H7 (cell line): Measurements from ENCODE around the gene NEUROD2. TPM values are rescaled to one million over a fixed set of nuclear protein-coding genes. Genes with fewer than 3 reads are reported as not detected.
A peak's percentile ranks its signal among the peaks of the same experiment; 100 is the strongest.

ENCODE experiments used
- DNase-seq: peaks from one replicate; pipeline ENCODE4 v3.0.0; 2012
- H3K27me3 ChIP-seq: 2 replicates; pipeline ENCODE4 v1.6.0; 2011; ENCODE audit warnings: mild to moderate bottlenecking, low read length; ENCODE audit not compliant: control insufficient read depth, insufficient read depth
- H3K36me3 ChIP-seq: replicated peaks from 2 replicates; pipeline ENCODE4 v1.5.1; 2011; ENCODE audit warnings: low read length; ENCODE audit not compliant: control insufficient read depth, insufficient read depth
- H3K4me3 ChIP-seq: 2 replicates; pipeline ENCODE4 v1.5.1; 2011; ENCODE audit warnings: low read depth, mild to moderate bottlenecking, control low read depth, low read length, moderate library complexity; ENCODE audit not compliant: insufficient read depth
- total RNA-seq: library from RNA; depleted of rRNA; stranded (reverse); fragments of >200 nt; shearing (Covaris generic); gene quantifications from 2 replicates; pipeline ENCODE4 v1.2.3, GENCODE V29; 2014; rRNA removed

NEUROD2 gene
- total RNA-seq, 1 experiment from 2014 or later = not detected

DNA sequence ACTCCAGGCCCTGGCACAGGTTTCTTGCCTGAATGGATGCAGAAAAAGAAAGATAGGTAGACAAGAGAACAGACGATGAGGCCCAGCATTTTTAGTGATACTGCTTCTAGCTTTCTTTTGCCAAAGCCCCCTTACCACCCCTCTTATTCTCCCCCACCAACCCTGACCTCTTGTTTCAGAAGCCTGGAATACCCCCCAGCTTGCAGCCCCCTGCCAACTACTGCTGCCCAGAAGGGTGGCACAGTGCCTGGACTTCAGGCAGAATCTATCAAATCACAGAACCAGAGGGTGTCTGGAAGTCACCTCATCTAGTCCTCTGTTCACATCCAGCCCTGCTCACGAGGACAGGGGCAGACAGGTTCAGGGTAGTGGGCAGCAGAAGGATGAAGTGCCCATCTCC lies 35.6 kb downstream of the NEUROD2 start:
- Histone ChIP-seq H3K27me3 (peaks cover 4% of the 10 kb centered on the region), H3K4me3 (no peak overlapping the region), H3K36me3 (no peaks in the 10 kb centered on the region; the same call in 1 of the 2 replicates)
- DNase-seq = no peak

DNA sequence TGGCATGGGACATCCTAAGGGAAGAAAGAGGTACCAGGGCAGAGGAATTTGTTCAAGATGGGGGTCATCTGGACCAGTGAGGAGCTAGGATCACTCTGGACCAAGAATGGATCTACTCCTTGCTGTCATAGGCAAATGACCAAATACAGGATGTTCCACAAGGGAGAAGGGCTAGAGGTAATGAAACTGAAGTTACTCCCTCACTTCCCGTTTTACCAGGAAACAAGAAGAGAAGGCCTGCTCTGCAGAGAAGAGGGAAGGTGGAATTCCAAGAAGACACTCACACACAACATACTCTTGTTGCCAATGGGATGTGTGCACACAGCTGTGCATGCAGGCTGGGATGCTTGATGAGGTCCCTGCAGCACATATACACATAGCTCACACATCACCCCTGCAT lies 38.6 kb downstream of the NEUROD2 start:
- no peak for DNase-seq
- Histone ChIP-seq H3K4me3 (no peak overlapping the region), H3K27me3 (no peaks in the 10 kb centered on the region; the same call in 1 of the 2 replicates), H3K36me3 (no peaks in the 10 kb centered on the region; the same call in 1 of the 2 replicates)

- no peak overlapping the region for H3K4me3 ChIP-seq
- no peaks in the 10 kb centered on the region; the same call in 1 of the 2 replicates for H3K36me3 ChIP-seq
- no peaks in the 10 kb centered on the region for H3K27me3 ChIP-seq
- DNase-seq = no peak
Measured at GRCh38 chr17:39568702-39569101, 39.0 kb downstream of the NEUROD2 start.

DNA sequence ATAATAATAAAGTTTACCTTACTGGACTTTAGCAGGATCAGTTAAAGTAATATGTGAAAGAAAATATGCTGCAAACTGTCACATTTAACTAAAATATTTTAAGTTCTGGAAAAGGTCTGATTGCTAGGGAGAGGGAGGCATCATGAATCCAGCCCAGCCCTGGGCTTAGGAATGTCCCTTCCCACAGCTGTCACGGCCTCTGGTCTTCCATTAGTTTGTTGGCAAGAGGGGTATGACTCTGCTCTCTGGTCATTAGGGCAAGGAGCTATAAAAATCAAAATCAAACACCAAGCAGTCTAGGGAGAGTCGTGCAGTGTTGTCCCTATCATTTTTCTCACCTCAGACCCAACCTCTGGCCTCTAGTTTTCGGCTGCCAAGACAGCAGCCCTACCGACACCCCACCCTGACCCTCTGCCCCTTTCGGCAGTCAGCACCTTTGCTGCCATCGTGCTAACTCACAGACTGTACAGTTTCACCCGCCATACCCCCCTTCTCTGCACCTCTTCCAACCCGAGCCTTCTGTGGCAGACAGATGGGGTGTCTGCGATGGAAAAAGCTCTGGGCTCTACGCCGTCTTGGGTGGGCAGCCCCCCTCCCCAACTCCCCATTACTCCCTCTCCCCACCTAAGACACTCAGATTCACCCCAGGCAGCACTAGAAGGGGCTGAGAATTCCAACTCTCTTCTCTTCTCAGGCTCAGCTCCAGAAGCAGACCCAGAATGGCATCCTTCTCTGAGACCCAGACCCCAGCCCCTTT lies 41.4 kb downstream of the NEUROD2 start:
- DNase-seq = no peak
- H3K27me3 ChIP-seq = no peaks in the 10 kb centered on the region
- H3K36me3 ChIP-seq = no peaks in the 10 kb centered on the region; the same call in 1 of the 2 replicates
- no peak overlapping the region for H3K4me3 ChIP-seq

DNA sequence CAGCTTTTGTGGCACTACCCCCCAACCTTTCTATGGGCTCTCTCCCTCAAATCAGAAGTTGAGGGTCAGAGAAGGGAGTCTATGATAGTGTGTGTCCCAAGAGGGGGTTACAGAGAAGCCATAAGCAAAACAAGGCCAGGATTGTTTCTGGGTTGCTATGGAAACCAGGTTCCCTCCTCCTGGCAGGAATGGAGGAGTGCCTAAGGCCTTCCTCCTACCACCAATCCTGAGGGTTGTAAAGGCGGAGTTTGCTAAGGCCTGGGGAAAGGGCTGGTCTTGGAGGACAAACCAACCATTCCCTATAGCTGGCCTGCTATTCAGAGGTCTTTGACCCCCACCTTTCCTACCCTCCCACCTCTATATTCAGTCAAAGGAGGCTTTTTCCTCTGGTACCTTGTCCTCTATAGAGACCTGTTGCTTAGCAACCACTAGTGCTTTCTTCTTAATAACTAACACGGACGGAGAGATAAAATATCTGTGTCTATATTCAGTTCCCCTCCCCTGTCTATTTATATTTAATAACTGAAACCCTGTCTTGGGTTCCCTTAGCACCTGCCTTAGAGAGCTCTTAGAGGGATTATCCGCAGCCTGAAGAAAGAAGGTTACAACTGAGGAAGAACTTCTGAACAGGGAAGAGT lies 43.4 kb downstream of the NEUROD2 start:
- Histone ChIP-seq H3K27me3 (no peaks in the 10 kb centered on the region), H3K4me3 (no peak overlapping the region), H3K36me3 (no peaks in the 10 kb centered on the region; the same call in 1 of the 2 replicates)
- DNase-seq = peak; percentile 91

- Histone ChIP-seq H3K36me3 (no peaks in the 10 kb centered on the region), H3K27me3 (no peaks in the 10 kb centered on the region), H3K4me3 (no peak overlapping the region)
- DNase-seq = peak; percentile 68
Measured at GRCh38 chr17:39563476-39563875, 44.2 kb downstream of the NEUROD2 start.

DNA sequence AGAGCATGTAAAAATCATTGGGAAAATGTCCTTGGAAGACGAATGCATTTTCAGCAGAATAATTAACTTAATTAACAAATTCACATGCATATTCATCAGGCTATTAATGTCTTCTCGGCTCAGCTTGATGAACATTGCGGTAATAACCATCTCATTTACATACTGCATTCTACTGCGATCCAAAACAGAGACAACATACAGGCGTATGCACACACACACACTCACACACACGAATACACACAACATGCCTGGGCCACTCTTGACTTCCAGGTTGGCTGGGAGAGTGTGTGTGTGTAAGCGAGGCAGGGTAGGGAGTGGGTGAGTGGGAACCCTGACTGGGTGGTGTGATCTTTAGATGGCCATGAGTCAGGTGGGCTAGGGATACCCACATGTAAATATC lies 44.7 kb downstream of the NEUROD2 start:
- no peak overlapping the region for H3K4me3 ChIP-seq
- no peaks in the 10 kb centered on the region for H3K27me3 ChIP-seq
- H3K36me3 ChIP-seq = no peaks in the 10 kb centered on the region
- no peak for DNase-seq

- H3K36me3 ChIP-seq = no peaks in the 10 kb centered on the region
- no peak for DNase-seq
Measured at GRCh38 chr17:39562395-39562794, 45.3 kb downstream of the NEUROD2 start.

GRCh38 chr17:39556423-39556822 lies 51.3 kb downstream of the NEUROD2 start:
- Histone ChIP-seq H3K27me3 (no peaks in the 10 kb centered on the region), H3K4me3 (no peak overlapping the region), H3K36me3 (no peaks in the 10 kb centered on the region; the same call in 1 of the 2 replicates)
- no peak for DNase-seq

More at GRCh38 chr17:39562395-39562794, 45.3 kb downstream of the NEUROD2 start:
- H3K27me3 ChIP-seq = no peaks in the 10 kb centered on the region
- H3K4me3 ChIP-seq = no peak overlapping the region

- Histone ChIP-seq H3K4me3 (no peak overlapping the region), H3K27me3 (no peaks in the 10 kb centered on the region), H3K36me3 (no peaks in the 10 kb centered on the region; the same call in 1 of the 2 replicates)
- DNase-seq = peak; percentile 59
Measured at GRCh38 chr17:39555368-39555767, 52.4 kb downstream of the NEUROD2 start.

Other genes starting within 250 kb of the NEUROD2 start
- 5.7 and 7.7 TPM in 2 replicates for gene FBXL20, start 206.3 kb downstream of the NEUROD2 start, total RNA-seq
- gene MED1, start 156.7 kb downstream of the NEUROD2 start, total RNA-seq = 24.3 and 27.3 TPM in 2 replicates
- 31.1 and 34.3 TPM in 2 replicates for gene CDK12, start 146.4 kb downstream of the NEUROD2 start, total RNA-seq
- gene PPP1R1B, start 19.0 kb upstream of the NEUROD2 start, total RNA-seq = 8.3 and 11.8 TPM in 2 replicates
- 55.6 and 66.3 TPM in 2 replicates for gene STARD3, start 29.2 kb upstream of the NEUROD2 start, total RNA-seq
- 0.69 and 2.7 TPM in 2 replicates for gene TCAP, start 57.4 kb upstream of the NEUROD2 start, total RNA-seq
- 2.4 and 4.0 TPM in 2 replicates for gene PNMT, start 60.5 kb upstream of the NEUROD2 start, total RNA-seq
- gene PGAP3, start 80.1 kb upstream of the NEUROD2 start, total RNA-seq = 15.9 and 17.6 TPM in 2 replicates
- 186 and 207 TPM in 2 replicates for gene ERBB2, start 92.1 kb upstream of the NEUROD2 start, total RNA-seq
- 47.7 and 56.1 TPM in 2 replicates for gene MIEN1, start 122.6 kb upstream of the NEUROD2 start, total RNA-seq
- 34.3 and 61.6 TPM in 2 replicates for gene GRB7, start 130.0 kb upstream of the NEUROD2 start, total RNA-seq